ENCODE data around the gene CHAC1. TPM values are rescaled to one million over a fixed set of nuclear protein-coding genes. Genes with fewer than 3 reads are reported as not detected.

The CHAC1 gene
- total RNA-seq, 1 experiment from 2014 or later: 11.6 TPM

DNA sequence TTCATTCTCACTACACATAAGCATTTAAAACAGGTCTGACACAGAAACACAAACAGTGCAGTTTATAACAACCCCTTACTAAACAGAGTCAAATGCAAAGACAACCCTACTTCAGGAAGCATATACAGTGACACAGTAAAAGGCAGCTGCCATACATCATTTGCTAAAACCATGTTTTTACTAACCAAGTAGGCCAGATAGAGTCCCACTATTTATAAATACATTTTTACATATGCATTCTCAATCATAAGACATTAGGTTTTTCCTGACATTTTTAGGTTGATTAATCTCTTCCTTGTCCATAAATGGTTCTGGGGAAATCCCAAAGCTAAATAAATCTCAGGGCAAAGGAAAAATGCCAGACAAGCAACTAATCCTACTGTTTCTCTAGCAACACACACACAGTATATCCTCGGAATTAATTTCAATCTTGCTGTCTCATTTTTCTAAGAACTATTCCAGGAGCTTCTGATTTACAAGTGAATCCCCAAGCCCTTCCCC, 39.0 kb downstream of the CHAC1 start:
- Histone ChIP-seq H3K4me3 (ENCODE audit: low read depth, low read length, poor library complexity, severe bottlenecking) (no peak overlapping the region), H3K27ac (ENCODE audit: low read depth, low read length, poor library complexity, severe bottlenecking) (peak overlapping the region; percentile 80), H3K27me3 (replicated peaks; ENCODE audit: insufficient read depth, low read depth, low read length, poor library complexity) (no peaks in the 10 kb centered on the region), H3K9me3 (ENCODE audit: low read depth, low read length, poor library complexity, severe bottlenecking) (no peaks in the 10 kb centered on the region), H3K36me3 (ENCODE audit: insufficient read depth, low read length, poor library complexity, severe bottlenecking) (peaks cover 31% of the 10 kb centered on the region), H3K4me1 (ENCODE audit: insufficient read depth, low read length, poor library complexity, severe bottlenecking) (peaks cover 27% of the 10 kb centered on the region)
- no TSS peak for BruUV-seq (replicated peaks)
- intact Hi-C loops (cut with micrococcal nuclease; ENCODE audit: unreplicated experiment): no loop called here
- peak; percentile 18 for DNase-seq (ENCODE audit: low spot score)
- ChIA-PET CTCF (no interaction called here), POLR2A (ENCODE audit: low non-redundant PET) (interaction anchor here (0.8 kb wide), 1 partner anchor 9 kb away, joined by 3 read pairs; no protein-coding TSS in a partner anchor)
- TF ChIP-seq, protein P1, sequence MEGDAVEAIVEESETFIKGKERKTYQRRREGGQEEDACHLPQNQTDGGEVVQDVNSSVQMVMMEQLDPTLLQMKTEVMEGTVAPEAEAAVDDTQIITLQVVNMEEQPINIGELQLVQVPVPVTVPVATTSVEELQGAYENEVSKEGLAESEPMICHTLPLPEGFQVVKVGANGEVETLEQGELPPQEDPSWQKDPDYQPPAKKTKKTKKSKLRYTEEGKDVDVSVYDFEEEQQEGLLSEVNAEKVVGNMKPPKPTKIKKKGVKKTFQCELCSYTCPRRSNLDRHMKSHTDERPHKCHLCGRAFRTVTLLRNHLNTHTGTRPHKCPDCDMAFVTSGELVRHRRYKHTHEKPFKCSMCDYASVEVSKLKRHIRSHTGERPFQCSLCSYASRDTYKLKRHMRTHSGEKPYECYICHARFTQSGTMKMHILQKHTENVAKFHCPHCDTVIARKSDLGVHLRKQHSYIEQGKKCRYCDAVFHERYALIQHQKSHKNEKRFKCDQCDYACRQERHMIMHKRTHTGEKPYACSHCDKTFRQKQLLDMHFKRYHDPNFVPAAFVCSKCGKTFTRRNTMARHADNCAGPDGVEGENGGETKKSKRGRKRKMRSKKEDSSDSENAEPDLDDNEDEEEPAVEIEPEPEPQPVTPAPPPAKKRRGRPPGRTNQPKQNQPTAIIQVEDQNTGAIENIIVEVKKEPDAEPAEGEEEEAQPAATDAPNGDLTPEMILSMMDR (conservative IDR thresholded peaks at IDR 0.05; ENCODE audit: low read depth, low read length): no peak
- no peak for TF ChIP-seq EZH2 (IDR thresholded peaks at IDR 0.05; ENCODE audit: borderline replicate concordance, low read depth, low read length, poor library complexity, severe bottlenecking)

DNA sequence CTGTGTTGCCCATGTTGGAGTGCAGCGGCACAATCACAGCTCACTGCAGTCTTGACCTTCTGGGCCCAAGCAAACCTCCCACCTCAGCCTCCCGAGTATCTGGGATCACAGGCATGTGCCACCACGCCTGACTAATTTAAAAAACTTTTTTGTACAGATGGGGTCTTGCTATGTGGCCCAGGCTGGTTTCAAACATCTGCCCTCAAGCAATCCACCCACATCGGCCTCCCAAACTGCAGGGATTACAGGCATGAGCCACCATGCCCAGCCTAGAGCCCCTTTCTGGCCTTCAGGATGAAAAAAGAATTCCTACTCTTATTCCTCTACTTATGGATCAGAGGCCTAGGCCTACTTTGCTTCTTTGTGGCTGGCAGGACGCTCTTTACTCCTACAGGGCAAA, 39.6 kb downstream of the CHAC1 start:
- ChIA-PET POLR2A (ENCODE audit: low non-redundant PET) (no interaction called here), CTCF (no interaction called here)
- TF ChIP-seq, protein P1 (conservative IDR thresholded peaks at IDR 0.05; ENCODE audit: low read depth, low read length): no peak
- TF ChIP-seq EZH2 (IDR thresholded peaks at IDR 0.05; ENCODE audit: borderline replicate concordance, low read depth, low read length, poor library complexity, severe bottlenecking): no peak
- intact Hi-C loops (cut with micrococcal nuclease; ENCODE audit: unreplicated experiment): no loop called here
- no peak for DNase-seq (ENCODE audit: low spot score)
- Histone ChIP-seq H3K36me3 (ENCODE audit: insufficient read depth, low read length, poor library complexity, severe bottlenecking) (peaks cover 29% of the 10 kb centered on the region), H3K27me3 (replicated peaks; ENCODE audit: insufficient read depth, low read depth, low read length, poor library complexity) (no peaks in the 10 kb centered on the region), H3K4me3 (ENCODE audit: low read depth, low read length, poor library complexity, severe bottlenecking) (no peak overlapping the region), H3K27ac (ENCODE audit: low read depth, low read length, poor library complexity, severe bottlenecking) (peak overlapping the region; percentile 80), H3K4me1 (ENCODE audit: insufficient read depth, low read length, poor library complexity, severe bottlenecking) (peaks cover 27% of the 10 kb centered on the region), H3K9me3 (ENCODE audit: low read depth, low read length, poor library complexity, severe bottlenecking) (no peaks in the 10 kb centered on the region)
- no TSS peak for BruUV-seq (replicated peaks)

- ChIA-PET POLR2A (ENCODE audit: low non-redundant PET) (no interaction called here), CTCF (interaction anchor here (0.6 kb wide), 1 partner anchor 71 kb away, joined by 3 read pairs; no protein-coding TSS in a partner anchor)
- intact Hi-C loops (cut with micrococcal nuclease; ENCODE audit: unreplicated experiment): no loop called here
- no peak for DNase-seq (ENCODE audit: low spot score)
- Histone ChIP-seq H3K4me1 (ENCODE audit: insufficient read depth, low read length, poor library complexity, severe bottlenecking) (peaks cover 27% of the 10 kb centered on the region), H3K27ac (ENCODE audit: low read depth, low read length, poor library complexity, severe bottlenecking) (no peak overlapping the region), H3K36me3 (ENCODE audit: insufficient read depth, low read length, poor library complexity, severe bottlenecking) (peaks cover 26% of the 10 kb centered on the region), H3K4me3 (ENCODE audit: low read depth, low read length, poor library complexity, severe bottlenecking) (no peak overlapping the region), H3K27me3 (replicated peaks; ENCODE audit: insufficient read depth, low read depth, low read length, poor library complexity) (no peaks in the 10 kb centered on the region), H3K9me3 (ENCODE audit: low read depth, low read length, poor library complexity, severe bottlenecking) (no peaks in the 10 kb centered on the region)
- TF ChIP-seq, protein P1 (conservative IDR thresholded peaks at IDR 0.05; ENCODE audit: low read depth, low read length): no peak
- TF ChIP-seq EZH2 (IDR thresholded peaks at IDR 0.05; ENCODE audit: borderline replicate concordance, low read depth, low read length, poor library complexity, severe bottlenecking): no peak
- BruUV-seq (replicated peaks): no TSS peak
These were observed 42.4 kb downstream of the CHAC1 start for GRCh38 chr15:40995656-40996055.
